HG03457 (cell line): Measurements from ENCODE around the gene SCRT2.

Experiments used
- ATAC-seq: cut with Tn5 transposase; IDR thresholded peaks from one replicate; pipeline ENCODE4 v1.9.1; 2021; ENCODE audit warnings: moderate number of reproducible peaks; ENCODE audit not compliant: unreplicated experiment

SCRT2 gene

GRCh38 chr20:673603-674001 lies 2.0 kb downstream of the SCRT2 start:
- ATAC-seq, result no peak

DNA sequence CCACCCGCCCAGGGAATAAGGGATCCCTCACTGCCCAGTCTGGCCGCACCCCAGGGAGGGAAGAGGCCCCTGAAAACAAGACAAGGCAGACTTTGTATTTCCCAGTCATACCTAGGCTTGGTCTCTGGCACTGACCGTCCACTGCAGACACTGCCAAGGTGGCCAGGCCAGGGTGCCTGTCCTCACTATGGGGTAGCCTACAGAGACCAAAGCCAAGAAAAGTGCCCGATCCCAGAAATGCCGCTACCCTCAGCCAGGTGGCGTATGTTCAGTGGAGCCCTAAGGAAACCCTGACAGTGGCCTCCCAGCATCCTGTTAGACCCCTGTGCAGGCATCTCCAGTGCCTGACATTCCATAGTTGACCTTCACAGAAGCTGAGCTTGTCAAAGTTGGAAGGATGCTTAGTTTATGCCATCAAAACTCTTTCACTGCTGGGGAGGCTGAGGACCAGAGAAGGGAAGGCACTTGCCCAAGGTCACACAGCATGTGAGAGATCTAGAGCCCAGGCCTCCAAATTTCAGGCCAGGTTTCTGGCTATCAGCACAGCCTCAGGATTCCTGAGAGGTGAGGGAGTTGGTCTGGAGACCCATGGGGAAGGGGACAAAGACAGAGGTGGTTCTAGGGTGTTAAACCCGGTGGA lies 2.5 kb downstream of the SCRT2 start:
- no peak for ATAC-seq

GRCh38 chr20:671252-672030 lies 4.2 kb downstream of the SCRT2 start:
- no peak for ATAC-seq

GRCh38 chr20:669573-669972 lies 6.0 kb downstream of the SCRT2 start:
- no peak for ATAC-seq

DNA sequence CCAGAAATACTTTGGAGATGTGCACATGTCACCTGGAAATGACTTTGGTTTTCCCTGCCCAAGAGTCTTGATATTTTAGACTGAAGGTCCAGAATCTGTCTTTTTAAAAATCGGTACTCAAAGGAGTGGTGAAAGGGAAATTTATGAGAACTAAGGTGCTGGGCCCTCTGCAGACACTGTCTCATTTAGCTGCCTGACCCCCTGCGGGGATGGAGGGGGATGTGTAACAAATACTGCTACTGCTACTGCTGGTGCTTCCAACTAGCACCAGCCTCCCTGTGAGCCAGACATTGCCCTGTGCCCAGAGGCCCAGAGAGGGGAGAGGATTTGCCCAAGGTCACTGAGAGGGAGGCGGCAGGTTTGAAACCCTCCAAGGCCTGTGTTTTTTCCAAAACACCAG lies 7.0 kb downstream of the SCRT2 start:
- ATAC-seq, result no peak

DNA sequence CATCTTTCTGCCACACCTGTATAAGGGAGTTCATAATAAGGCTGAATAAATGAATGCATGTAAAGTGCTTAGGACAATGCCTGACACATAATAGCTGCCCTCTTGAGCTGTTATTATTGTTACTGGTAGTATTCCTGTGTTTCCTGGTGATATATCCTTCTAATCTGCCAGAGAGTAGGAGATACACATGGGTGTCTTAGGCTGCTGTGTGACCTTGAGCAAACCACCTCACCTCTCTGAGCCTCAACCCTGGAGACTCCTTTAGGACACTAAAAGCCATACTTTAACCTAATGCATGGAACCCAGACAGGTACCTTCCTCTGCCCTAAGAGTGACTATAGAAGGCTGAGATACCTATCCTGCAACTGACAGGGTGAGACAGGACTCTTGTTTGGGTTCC lies 7.6 kb downstream of the SCRT2 start:
- ATAC-seq, result no peak

GRCh38 chr20:667351-668034 lies 8.1 kb downstream of the SCRT2 start:
- no peak for ATAC-seq

GRCh38 chr20:666877-667276 lies 8.7 kb downstream of the SCRT2 start:
- ATAC-seq, result no peak

DNA sequence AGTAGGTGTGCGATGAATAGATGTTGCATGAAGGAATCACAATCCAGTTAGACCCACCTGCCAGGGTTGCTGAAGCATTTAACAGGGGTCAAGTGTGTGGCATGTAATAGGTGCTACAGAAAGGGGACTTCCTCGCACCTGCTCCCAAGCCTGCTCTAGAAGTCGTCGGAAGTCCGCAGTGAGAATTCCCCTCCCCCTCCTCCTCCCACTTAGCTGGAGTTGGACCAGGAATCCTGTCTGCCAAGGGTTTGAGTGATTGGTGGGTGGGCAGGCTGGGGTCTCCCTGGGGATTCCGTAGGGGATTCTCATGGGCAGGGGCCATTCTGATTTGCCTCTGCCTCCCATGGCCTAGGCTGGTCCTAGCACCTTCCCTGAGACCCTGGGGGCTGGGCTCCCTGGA lies 10.3 kb downstream of the SCRT2 start:
- no peak for ATAC-seq

- no peak for ATAC-seq
Observed at GRCh38 chr20:664576-664975, 11.0 kb downstream of the SCRT2 start.

- ATAC-seq, result no peak
Observed at GRCh38 chr20:664151-664550, 11.5 kb downstream of the SCRT2 start.

GRCh38 chr20:663315-664090 lies 12.1 kb downstream of the SCRT2 start:
- ATAC-seq, result no peak

DNA sequence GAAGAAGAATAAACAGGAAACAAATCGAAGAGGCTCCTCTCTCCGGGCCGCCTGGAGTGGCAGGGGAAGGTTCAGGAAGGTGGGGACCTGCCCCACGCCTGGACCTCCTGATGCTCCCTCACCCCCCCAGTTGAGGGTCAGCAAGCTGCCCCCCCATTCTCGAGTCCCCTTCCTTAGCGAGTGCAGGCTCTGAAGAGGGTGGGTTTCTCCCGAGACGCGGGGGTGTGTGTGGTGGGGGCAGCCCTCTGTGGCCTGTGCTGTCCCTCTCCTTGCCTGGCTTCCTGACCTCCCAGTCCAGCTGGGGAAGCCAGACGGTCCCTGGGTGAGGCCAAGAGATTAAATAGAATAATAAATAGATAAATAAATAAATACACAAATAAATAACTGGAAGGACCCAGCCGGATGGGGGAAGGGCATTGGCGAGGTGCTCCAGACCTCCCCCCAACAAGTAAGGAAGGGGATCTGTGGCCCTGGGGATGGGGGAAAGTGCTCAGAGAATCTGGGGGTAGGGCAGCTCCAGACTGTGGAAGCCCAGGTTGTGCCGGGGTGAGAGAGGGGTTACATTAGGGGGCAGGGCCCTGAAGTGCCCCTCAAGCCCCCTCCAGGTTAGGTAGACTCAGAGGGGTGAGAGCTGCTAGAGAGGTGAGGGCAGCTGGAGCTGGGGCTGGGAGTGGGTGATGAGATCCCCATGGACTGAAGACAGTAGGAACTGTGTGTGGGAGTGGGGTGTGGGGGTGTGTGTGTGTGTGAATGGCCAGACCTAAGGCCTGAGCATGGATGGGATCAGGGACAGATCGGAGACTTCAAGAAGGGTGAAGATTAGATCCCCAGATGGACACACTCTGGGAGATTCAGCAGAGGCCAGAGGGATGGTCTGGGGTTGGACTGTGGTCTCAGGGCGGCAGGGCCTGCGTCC lies 13.1 kb downstream of the SCRT2 start:
- ATAC-seq, result no peak

DNA sequence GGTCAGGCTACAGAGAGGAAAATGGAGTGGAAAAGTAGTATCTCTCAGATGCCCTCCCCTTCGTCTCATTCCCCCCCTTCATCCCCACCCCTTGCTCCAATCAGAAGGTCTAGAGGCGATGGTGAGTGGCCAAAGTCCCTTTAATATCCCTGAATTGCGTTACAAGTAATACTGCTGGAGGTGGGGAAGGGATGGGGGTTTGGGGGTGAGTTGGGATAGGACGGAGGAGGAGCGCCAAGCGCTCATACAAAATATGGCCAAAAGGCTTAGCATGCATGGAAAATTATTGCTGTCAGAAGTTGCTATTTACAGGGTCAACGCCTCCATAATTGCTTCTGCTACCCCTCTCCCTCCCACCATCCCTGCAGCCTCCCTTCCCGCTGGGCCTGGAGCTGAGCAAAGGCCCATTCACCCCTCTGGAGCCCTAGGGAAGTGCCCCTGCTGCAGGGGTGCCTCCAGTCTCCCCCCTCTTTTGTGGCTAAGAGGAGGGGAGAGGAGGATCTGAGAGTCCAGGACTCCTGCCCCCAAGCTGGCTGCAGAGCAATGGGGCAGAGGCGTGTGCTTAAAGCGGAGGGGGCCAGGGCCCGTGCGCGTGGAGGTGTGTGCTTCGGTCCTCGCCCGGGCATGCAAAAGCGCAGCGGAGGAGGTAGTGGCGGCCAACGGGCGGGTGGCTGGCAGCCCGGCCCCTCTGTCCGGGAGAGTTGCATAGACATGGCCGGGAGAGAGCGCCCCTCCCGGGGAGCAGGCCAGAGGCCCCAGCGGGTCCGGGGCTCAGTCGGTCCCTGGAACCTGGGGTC lies 13.9 kb downstream of the SCRT2 start:
- ATAC-seq, result no peak

- ATAC-seq, result no peak
Observed at GRCh38 chr20:658731-659291, 16.8 kb downstream of the SCRT2 start.

GRCh38 chr20:658202-658601 lies 17.4 kb downstream of the SCRT2 start:
- ATAC-seq, result no peak

- ATAC-seq, result no peak
Observed at GRCh38 chr20:655726-656624, 19.6 kb downstream of the SCRT2 start.

- no peak for ATAC-seq
Observed at GRCh38 chr20:654417-654750, 21.2 kb downstream of the SCRT2 start.
